Activated T-cell treated with anti-CD3 and anti-CD28 coated beads for 1 hour (primary cell): ENCODE results near the gene RETREG2.

Experiments used
- DNase-seq: peaks from one replicate; pipeline ENCODE4 v3.0.0-alpha.2; 2020; ENCODE audit warnings: low read depth

RETREG2 gene

GRCh38 chr2:219169930-219170654 lies 8.0 kb upstream of the RETREG2 start, which contains the start of gene SLC23A3:
SLC23A3 (minus strand) TSS chr2:219170029; CDS start chr2:219169984, 45 bp downstream.
- DNase-seq, result no peak

DNA sequence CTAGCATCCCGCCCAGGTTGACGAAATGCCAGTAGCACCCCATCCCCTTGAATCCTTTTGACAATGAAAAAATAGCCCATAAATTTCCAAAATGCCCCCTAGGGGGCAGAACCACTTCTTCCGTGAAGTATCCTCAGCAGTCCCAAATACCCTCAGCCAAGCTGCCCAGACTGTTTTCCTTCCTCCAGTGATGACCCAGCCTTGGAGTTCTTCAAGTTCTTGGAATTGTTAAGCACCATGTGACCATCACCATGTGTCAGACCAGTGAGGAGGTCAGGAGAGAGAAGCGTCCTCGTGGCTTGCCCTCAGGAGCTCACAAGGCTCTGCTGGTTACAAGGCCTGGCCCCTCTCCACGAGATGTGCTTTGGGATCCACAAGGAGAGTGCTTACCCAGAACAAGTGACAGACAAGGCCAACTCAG lies 6.8 kb upstream of the RETREG2 start:
- DNase-seq, result peak; percentile 16

DNA sequence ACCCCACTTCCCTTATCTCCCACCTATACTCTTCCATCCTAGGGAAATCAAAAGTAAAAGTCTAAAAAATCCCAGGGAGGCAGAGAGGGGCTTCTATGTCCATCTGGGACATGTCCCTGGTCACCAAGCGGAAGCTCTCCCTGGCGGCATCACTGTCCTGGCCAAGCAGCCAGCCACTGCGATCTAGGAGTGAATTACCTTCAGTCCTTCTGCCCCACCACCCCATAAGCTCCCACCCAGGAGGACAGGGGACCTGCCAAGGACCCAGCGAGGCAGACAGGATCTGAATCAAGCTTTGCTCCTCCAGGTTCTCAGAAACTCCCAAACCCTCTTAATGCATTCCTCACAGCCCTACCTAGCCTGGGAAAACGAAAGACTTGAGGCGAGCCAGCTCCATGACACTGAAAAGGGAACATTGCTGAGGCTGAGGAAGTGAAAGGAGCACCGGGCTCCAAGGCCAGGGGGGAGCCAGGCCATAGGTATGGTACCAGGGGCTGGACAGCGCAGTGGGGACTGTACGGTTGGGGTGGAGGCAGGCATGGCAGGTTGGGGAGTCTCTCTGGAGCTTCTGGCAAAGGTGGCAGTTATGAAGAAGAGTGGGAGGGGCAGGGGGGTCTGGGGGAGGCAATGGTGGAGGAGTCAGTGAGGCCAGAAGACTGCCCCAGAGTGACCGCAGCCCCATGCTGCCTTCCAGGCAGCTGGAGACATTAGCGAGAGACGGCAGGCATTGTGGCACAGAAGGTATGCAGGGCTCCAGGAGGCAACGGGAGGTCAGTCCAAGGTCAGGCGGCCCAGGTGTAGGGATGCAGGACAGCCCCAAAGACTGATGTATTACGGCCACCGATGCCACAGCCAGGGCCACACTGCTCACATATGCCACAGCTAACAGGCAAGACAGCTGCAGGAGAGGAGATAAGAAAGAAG lies 5.6 kb upstream of the RETREG2 start:
- no peak for DNase-seq

- DNase-seq, result no peak
Observed at GRCh38 chr2:219173176-219173575, 4.9 kb upstream of the RETREG2 start.

DNA sequence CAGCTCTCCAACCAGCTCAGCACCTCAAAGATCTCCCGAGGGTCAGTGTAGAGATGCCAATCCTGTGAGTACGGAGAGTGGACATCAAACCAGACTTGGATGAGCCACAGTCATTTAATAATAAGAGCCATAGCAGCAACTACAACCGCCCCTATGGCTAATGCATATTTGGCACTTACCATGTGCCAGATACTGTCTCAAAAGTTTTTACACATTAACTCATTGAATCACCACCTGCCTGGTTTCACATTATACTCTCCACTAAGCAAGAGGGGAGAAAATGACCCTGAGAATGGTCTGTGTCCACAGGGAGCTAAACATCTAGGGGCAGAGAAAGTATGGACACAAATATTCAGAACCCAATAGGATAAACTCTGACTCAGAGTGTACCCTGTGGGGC lies 3.9 kb upstream of the RETREG2 start:
- no peak for DNase-seq

- DNase-seq, result no peak
Observed at GRCh38 chr2:219174801-219175200, 3.3 kb upstream of the RETREG2 start.

GRCh38 chr2:219175486-219175885 lies 2.6 kb upstream of the RETREG2 start:
- DNase-seq, result no peak

DNA sequence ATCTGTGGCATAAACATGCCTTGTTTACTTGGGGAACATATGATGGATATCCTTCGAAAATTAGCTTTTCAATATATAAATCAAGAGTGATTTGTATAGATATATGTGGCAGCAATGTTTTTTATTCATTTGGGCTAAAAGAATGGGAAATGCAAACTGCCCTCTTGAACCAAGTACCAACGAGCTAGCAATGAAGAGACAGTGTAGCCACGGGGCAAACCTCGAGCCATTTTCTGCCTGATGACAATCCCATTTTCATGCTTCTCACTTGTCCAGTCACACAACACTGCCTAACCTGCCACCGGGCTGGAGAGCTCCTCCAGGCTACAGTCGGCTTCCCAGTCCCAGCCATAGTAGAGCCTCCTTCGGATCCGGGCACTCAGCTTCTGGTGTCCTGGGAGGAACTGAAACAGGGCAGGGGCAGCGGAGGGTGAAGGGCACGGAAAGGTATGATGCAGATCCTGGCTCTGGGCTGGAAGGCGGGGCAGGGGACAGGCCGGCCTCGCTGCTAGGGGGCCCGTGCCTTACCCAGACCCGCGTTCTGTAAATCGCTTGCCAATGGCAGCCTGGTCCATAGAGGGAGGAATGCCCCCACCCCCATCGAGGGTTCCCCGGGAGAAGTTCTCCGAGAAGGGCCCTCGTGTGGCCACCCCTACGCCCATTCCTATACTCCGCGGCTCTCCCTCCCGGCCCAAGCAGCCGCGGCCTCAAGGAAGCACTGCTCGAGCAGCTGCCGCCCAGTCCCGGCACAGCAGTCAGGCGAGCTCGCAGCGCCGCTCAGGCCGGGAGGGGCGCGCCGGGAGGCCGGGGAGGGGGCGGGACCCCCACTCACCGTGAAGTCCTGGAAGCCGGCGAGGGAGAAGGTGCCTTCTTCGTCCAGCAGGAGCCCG lies 1.9 kb upstream of the RETREG2 start:
- peak; percentile 12 for DNase-seq

DNA sequence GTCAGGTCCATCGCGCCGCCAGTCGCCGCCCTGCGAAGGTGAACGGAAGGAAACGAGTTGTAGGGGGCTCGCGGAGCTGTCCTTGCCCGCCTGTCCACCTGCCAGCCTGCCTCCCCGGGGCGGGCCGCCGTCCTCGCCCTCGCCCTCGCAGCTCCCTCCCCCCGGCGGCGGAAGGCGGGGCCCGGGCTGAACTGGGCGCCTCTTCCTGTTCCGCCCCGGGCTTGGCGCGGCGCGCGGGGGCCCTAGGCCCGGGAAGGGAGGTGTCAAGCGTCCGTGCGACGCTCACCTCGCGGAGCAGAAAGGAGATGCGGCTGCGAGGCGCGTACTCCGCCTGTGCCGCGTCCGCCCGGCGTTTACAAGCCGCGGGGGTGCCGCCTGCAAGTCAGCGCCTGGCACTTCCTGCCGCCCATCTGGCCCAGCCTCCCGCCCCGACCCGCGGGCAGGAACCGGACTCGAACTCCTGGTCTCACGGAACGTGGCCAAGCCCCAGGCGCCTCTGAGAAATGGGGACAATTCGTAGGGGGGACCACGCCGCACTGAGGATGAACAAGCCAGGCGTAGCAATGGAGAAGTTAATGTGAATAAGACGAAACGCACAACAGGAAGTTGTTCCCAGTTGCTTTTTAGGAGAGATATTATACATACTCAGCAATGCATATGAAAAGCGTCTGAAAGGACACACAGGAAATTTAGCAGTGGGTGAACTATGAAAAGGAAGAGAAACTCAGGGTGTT lies 1.1 kb upstream of the RETREG2 start, which contains the start of gene CNPPD1:
Gene CNPPD1 (minus strand): TSS at position 108 of the 734 bp plus-strand sequence. CDS start 97 bp downstream, at position 11.
- peak; percentile 82 for DNase-seq

GRCh38 chr2:219178377-219179175 lies 501 bp downstream of the RETREG2 start:
- peak; percentile 29 for DNase-seq

DNA sequence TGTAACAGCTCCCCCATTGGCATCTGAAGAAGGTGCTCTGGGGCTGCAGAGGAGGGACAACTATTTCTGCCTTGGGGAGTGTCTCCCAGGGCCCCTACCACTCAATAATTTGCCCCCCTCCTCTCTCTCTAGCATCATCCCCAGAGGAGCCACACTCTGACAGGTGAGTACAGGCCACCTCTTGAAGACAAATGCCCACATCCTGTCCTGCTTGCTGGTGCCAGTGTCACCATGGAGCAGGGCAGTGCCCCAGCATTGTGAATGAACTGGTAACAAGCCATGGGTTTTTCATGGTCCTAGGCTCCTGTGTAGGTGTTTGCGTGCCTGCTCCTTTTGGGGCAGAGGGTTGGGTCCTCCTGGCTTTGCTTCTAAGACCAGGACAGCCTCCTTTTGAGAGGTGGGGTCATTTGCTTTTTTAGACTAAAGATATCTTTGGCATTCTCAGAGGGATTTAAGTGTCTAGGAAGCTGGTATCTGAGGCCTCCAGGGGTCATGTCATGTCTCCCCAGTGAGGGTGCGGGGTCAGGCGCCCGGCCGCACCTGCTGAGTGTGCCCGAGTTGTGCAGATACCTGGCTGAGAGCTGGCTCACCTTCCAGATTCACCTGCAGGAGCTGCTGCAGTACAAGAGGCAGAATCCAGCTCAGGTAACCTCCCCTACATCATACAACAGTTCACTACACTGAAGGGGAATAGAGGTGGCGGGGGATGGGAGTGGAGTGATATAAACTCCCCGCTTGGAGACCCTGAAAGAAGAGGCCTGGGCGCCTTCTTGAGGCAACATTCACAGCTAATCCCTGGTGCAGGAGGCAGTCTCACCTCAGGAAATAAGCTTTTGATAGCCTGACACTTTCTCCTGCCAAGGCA lies 1.8 kb downstream of the RETREG2 start:
- no peak for DNase-seq

DNA sequence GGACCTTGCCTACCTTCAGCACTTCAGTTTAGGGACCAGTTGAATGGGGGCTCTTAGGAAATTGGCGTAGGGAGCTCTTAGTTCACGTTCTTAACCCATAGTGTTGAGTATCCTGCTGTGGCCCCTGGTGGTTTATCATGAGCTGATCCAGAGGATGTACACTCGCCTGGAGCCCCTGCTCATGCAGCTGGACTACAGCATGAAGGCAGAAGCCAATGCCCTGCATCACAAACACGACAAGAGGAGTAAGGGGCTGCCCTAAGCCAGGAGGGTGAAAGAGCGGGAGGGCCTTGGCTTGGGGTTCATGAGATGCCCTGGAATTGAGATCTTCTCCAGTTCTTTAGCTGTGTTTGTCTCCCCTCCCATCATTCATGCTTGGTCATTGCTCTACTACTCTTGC lies 2.9 kb downstream of the RETREG2 start:
- no peak for DNase-seq

DNA sequence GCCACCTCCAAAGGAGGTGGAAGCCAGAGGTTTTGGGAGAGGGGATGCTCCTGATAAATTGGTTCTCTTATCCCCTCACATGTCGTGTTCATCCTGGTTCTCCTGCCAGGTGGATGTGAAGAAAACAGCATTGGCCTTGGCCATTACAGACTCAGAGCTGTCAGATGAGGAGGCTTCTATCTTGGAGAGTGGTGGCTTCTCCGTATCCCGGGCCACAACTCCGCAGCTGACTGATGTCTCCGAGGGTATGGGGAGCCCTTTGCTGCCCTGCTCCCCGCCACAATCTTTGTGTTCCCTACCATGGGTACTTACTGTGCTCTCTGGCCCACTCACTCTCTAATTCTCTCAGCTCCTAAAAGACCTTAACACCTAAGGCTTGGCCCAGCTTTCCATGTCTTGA lies 3.5 kb downstream of the RETREG2 start:
- DNase-seq, result no peak

GRCh38 chr2:219182331-219183150 lies 4.5 kb downstream of the RETREG2 start:
- DNase-seq, result no peak

- no peak for DNase-seq
Observed at GRCh38 chr2:219183151-219183772, 5.2 kb downstream of the RETREG2 start.

DNA sequence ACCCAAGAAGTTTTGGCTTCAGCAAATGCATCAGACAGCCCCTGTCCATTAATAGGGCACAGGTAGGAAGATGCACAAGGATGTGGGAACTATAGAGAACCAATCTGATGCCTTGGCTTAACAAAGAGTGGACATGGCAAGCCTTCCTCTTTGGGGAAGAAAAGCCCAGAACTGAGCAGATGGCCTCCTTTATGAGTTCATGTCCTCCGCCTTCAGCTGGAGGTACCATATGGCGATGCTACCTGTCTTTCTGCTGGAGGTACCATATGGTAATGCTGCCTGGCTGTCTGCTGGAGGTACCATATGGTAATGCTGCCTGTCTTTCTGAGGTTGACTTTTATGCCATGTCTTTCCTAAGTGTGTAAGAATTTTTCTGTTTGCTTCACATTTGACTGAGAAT lies 6.0 kb downstream of the RETREG2 start:
- DNase-seq, result no peak

- DNase-seq, result no peak
Observed at GRCh38 chr2:219186754-219187456, 8.8 kb downstream of the RETREG2 start.
